Liver (tissue), 9 donors: ENCODE results near the gene IP6K3. TPM values are rescaled to one million over a fixed set of nuclear protein-coding genes. Genes with fewer than 3 reads are reported as not detected.

Experiments
- DNase-seq: peaks from one replicate; pipeline ENCODE4 v3.0.0-alpha.2; 2017; ENCODE audit warnings: low spot score
- H3K27ac ChIP-seq, 2 donors: one replicate each; pipeline ENCODE4 v1.7.0; 2013; ENCODE audit warnings: inconsistent platforms in 2 of 2, low read length in 2 of 2, control low read depth in 1 of 2, low read depth in 1 of 2, mild to moderate bottlenecking in 1 of 2
- H3K27me3 ChIP-seq, 4 donors: one replicate each; pipeline versions ENCODE4 v1.6.1 to v1.7.0; 2013; ENCODE audit warnings: low read length in 3 of 4, inconsistent platforms in 1 of 4, mild to moderate bottlenecking in 1 of 4, moderate library complexity in 1 of 4; ENCODE audit not compliant: control insufficient read depth in 4 of 4, insufficient read depth in 4 of 4
- H3K36me3 ChIP-seq, 4 donors: one replicate each; pipeline versions ENCODE4 v1.6.1 to v1.7.0; 2013; ENCODE audit warnings: low read length in 3 of 4, mild to moderate bottlenecking in 3 of 4, low read depth in 1 of 4, moderate library complexity in 1 of 4; ENCODE audit not compliant: control insufficient read depth in 4 of 4, insufficient read depth in 3 of 4
- H3K4me1 ChIP-seq, 4 donors: one replicate each; pipeline versions ENCODE4 v1.6.1 to v1.7.0; 2013; ENCODE audit warnings: low read length in 3 of 4, mild to moderate bottlenecking in 3 of 4, moderate library complexity in 1 of 4; ENCODE audit not compliant: control insufficient read depth in 4 of 4, insufficient read depth in 4 of 4
- H3K4me3 ChIP-seq, 3 donors: one replicate each; pipeline versions ENCODE4 v1.6.1 to v1.7.0; 2013; ENCODE audit warnings: low read length in 3 of 3, control low read depth in 1 of 3, low read depth in 1 of 3, mild to moderate bottlenecking in 1 of 3
- H3K9ac ChIP-seq, 2 donors: one replicate each; pipeline ENCODE4 v1.7.0; 2013; ENCODE audit warnings: low read length in 2 of 2, mild to moderate bottlenecking in 2 of 2, moderate library complexity in 2 of 2, control low read depth in 1 of 2, low read depth in 1 of 2
- H3K9me3 ChIP-seq, 4 donors: one replicate each; pipeline versions ENCODE4 v1.6.1 to v1.7.0; 2013; ENCODE audit warnings: low read length in 3 of 4; ENCODE audit not compliant: control insufficient read depth in 4 of 4
- ATF3 ChIP-seq: IDR thresholded peaks from 2 replicates; pipeline ENCODE4 v1.6.1; 2016; ENCODE audit warnings: antibody characterized with exemption
- CTCF ChIP-seq: fragments of 150-350 bp; IDR thresholded peaks from 2 replicates; pipeline ENCODE4 v1.5.1; 2017; ENCODE audit warnings: improper control_type of control experiment, low read depth, low read length; ENCODE audit not compliant: missing input control
- EGR1 ChIP-seq, 2 donors: IDR thresholded peaks; 2 replicates each; pipeline ENCODE4 v1.6.1; 2016 to 2018; ENCODE audit warnings: antibody characterized with exemption in 2 of 2, low read depth in 2 of 2
- FOXA1 ChIP-seq: IDR thresholded peaks from 2 replicates; pipeline ENCODE4 v1.6.1; 2016; ENCODE audit warnings: antibody characterized with exemption
- GABPA ChIP-seq, 2 donors: IDR thresholded peaks in 1 of 2; conservative IDR thresholded peaks in 1 of 2; 2 replicates each; pipeline ENCODE4 v1.6.1; 2016; ENCODE audit warnings: antibody characterized with exemption in 2 of 2, mild to moderate bottlenecking in 1 of 2, moderate library complexity in 1 of 2
- HNF4G ChIP-seq: IDR thresholded peaks from 2 replicates; pipeline ENCODE4 v1.6.1; 2016; ENCODE audit warnings: antibody characterized with exemption
- JUND ChIP-seq, 2 donors: IDR thresholded peaks; 2 replicates each; pipeline ENCODE4 v1.6.1; 2016; ENCODE audit warnings: antibody characterized with exemption in 2 of 2
- NR2F2 ChIP-seq: IDR thresholded peaks from 2 replicates; pipeline ENCODE4 v1.6.1; 2016; ENCODE audit warnings: antibody characterized with exemption
- RAD21 ChIP-seq, 2 donors: IDR thresholded peaks; 2 replicates each; pipeline ENCODE4 v1.6.1; 2016; ENCODE audit warnings: antibody characterized with exemption in 2 of 2, mild to moderate bottlenecking in 2 of 2
- RXRA ChIP-seq, 2 donors: IDR thresholded peaks; 2 replicates each; pipeline ENCODE4 v1.6.1; 2017 to 2018; ENCODE audit warnings: antibody characterized with exemption in 2 of 2, mild to moderate bottlenecking in 1 of 2
- SP1 ChIP-seq: IDR thresholded peaks from 2 replicates; pipeline ENCODE4 v1.6.1; 2018; ENCODE audit warnings: antibody characterized with exemption, mild to moderate bottlenecking
- YY1 ChIP-seq: IDR thresholded peaks from 2 replicates; pipeline ENCODE4 v1.6.1; 2016; ENCODE audit warnings: antibody characterized with exemption, mild to moderate bottlenecking
- ZBTB33 ChIP-seq: IDR thresholded peaks from 2 replicates; pipeline ENCODE4 v1.6.1; 2016; ENCODE audit warnings: antibody characterized with exemption
- WGBS: extraction: QIAGEN DNeasy Blood & Tissue Kit; methylation state at CpG from one replicate; pipeline ENCODE4 v1.1.7; 2013; 5-methylcytosine and 5-hydroxymethylcytosine counted together
- polyA plus RNA-seq, 2 donors: library from polyadenylated mRNA; stranded (reverse) in 1 of 2; unstranded in 1 of 2; fragments of 200-250 nt in 1 of 2; fragments of >200 nt in 1 of 2; fragmentation: Nextera tagmentation in 1 of 2; extraction: Ambion mirVana in 1 of 2; gene quantifications; one replicate each; pipeline versions ENCODE4 v1.2.1 to v1.2.3, GENCODE V29; 2013 to 2015
- total RNA-seq, 2 donors: library from RNA; depleted of rRNA; stranded (reverse); fragments of >200 nt; gene quantifications; one replicate each; pipeline ENCODE4 v1.2.3, GENCODE V29; 2014
- donor health status: healthy.
- donor health status: healthy.
- donor health status: healthy.
- donor health status: healthy.
- donor health status: healthy.

The IP6K3 gene
- total and polyA plus RNA-seq, 4 donors = 1.5 to 12.9 (median 6.7) TPM

DNA sequence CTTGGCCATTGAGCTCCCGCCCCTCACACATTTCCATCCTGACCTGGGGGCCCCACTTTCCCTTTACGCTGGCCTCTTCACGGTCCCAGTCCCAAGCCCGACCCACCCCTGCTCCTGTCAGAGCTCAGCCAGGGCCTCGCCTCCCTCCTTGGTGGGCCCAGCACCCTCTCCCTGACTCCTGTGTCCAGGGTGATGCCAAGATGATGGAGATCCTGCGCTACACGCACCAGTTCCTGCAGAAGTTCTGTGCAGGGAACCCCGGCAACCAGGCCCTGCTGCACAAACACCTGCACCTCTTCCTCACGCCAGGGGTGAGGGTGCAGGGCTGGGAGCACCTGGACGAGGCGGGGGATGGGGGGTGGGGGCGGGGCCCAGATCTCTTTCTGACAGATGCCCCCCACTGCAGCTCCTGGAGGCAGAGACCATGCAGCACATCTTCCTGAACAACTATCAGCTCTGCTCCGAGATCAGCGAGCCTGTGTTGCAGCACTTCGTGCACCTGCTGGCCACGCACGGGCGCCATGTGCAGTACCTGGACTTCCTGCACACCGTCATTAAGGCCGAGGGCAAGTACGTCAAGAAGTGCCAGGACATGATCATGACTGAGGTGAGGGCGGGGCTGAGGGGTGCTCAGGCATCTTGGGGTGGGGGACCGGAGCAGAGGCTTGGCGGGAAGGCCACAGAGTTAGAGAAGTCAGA, 68.3 kb downstream of the IP6K3 start:
- no peaks in the 10 kb centered on the region for H3K9me3 ChIP-seq
- DNase-seq = no peak
- H3K9ac ChIP-seq = no peak overlapping the region
- no peak overlapping the region for H3K27ac ChIP-seq
- H3K4me3 ChIP-seq = no peak overlapping the region
- H3K36me3 ChIP-seq = no peaks in the 10 kb centered on the region
- 93% methylated on average over 24 of the region's 24 CpGs for WGBS
- H3K4me1 ChIP-seq = no peaks in the 10 kb centered on the region
- TF ChIP-seq HNF4G = no peak
- no peak for TF ChIP-seq NR2F2
- TF ChIP-seq SP1 = no peak
- no peak for TF ChIP-seq EGR1 (IDR thresholded peaks at IDR 0.05; ENCODE audit: low read depth in 2 of 2)
- no peaks in the 10 kb centered on the region for H3K27me3 ChIP-seq

- H3K9me3 ChIP-seq = no peaks in the 10 kb centered on the region
- H3K4me3 ChIP-seq = no peak overlapping the region
- H3K36me3 ChIP-seq = no peaks in the 10 kb centered on the region
- no peak overlapping the region for H3K9ac ChIP-seq
- WGBS = 87% methylated on average over 2 of the region's 2 CpGs
- TF ChIP-seq RXRA (IDR thresholded peaks at IDR 0.05) (no peak), NR2F2 (peak; percentile 90)
- DNase-seq = no peak
- H3K27me3 ChIP-seq = no peaks in the 10 kb centered on the region
- H3K4me1 ChIP-seq = no peaks in the 10 kb centered on the region
- no peak overlapping the region for H3K27ac ChIP-seq
Measured at GRCh38 chr6:33677689-33678088, 69.0 kb downstream of the IP6K3 start.

DNA sequence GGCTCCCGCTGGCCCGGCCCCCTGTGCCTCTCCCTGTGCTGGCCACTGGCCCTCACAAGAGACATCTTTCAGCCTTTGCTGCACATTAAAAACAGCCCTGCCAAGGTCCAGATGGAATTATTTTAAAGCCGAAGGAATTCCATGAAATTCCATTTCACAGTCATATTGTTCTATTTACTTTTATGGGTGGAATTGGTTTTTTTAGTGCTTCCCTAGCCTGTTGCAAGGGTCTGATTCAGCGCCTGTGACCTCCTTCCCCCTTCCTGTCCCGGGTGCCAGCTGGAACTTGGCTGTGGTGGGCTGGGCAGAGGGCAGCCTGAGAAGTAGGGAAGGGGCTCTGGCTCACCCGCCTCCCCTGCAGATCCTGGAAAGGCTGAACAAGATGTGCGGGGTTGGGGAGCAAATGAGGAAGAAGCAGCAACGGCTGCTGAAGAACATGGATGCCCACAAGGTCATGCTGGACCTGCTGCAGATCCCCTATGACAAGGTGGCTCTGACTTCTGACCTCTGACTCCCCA, 69.5 kb downstream of the IP6K3 start:
- Histone ChIP-seq H3K36me3 (no peaks in the 10 kb centered on the region), H3K27ac (no peak overlapping the region), H3K9me3 (no peaks in the 10 kb centered on the region), H3K4me3 (no peak overlapping the region), H3K9ac (no peak overlapping the region), H3K27me3 (no peaks in the 10 kb centered on the region), H3K4me1 (no peaks in the 10 kb centered on the region)
- 87% methylated on average over 8 of the region's 8 CpGs for WGBS
- no peak for DNase-seq
- no peak for TF ChIP-seq FOXA1
- TF ChIP-seq ZBTB33 = no peak
- no peak for TF ChIP-seq JUND (IDR thresholded peaks at IDR 0.05)
- no peak for TF ChIP-seq NR2F2
- TF ChIP-seq RAD21 (IDR thresholded peaks at IDR 0.05) = no peak
- TF ChIP-seq GABPA (IDR thresholded peaks at IDR 0.05 in 1 of 2, conservative IDR thresholded peaks at IDR 0.05 in 1 of 2) = no peak
- no peak for TF ChIP-seq CTCF
- no peak for TF ChIP-seq RXRA (IDR thresholded peaks at IDR 0.05)
- no peak for TF ChIP-seq EGR1 (IDR thresholded peaks at IDR 0.05; ENCODE audit: low read depth in 2 of 2)
- TF ChIP-seq SP1 = no peak
- no peak for TF ChIP-seq YY1
- no peak for TF ChIP-seq ATF3
